IMR-90 (cell line): ENCODE data around the gene FGF19. TPM values are rescaled to one million over a fixed set of nuclear protein-coding genes. Genes with fewer than 3 reads are reported as not detected.

Experiments
- ATAC-seq: fragments of 200-7000 bp; cut with Tn5 transposase; 2 replicates; pipeline ENCODE4 v1.9.1; 2020; ENCODE audit warnings: low read depth, mild to moderate bottlenecking, moderate library complexity
- BruUV-seq: library from RNA; stranded (reverse); fragments of 400-500 nt; replicated peaks from 2 replicates; lab custom pipeline; 2021; lab: Mats Ljungman, UMichigan
- CTCF ChIA-PET: fragments of 300-600 bp; formaldehyde crosslinking; extraction: SDS; loops from one replicate; lab custom pipeline; 2021; ENCODE audit warnings: antibody characterized with exemption; lab: Yijun Ruan, JAX
- POLR2A ChIA-PET: fragments of 300-600 bp; sonication (Branson Sonifier 250); formaldehyde crosslinking; loops from one replicate; lab custom pipeline; 2022; ENCODE audit warnings: antibody characterized with exemption; ENCODE audit not compliant: unreplicated experiment; lab: Charles Lee
- DNase-seq: peaks from one replicate; pipeline ENCODE4 v3.0.0; 2013
- H2AFZ ChIP-seq: replicated peaks from 2 replicates; pipeline ENCODE3; 2013; ENCODE audit warnings: low read length, mild to moderate bottlenecking; ENCODE audit not compliant: poor library complexity
- H2AK5ac ChIP-seq: 2 replicates; pipeline ENCODE4 v1.6.1; 2013; ENCODE audit warnings: low read depth, low read length, inconsistent platforms
- H2AK9ac ChIP-seq: replicated peaks from 2 replicates; pipeline ENCODE3; 2013; ENCODE audit warnings: mild to moderate bottlenecking, low read depth, low read length, moderate library complexity; ENCODE audit not compliant: poor library complexity
- H2BK120ac ChIP-seq: 2 replicates; pipeline ENCODE4 v1.6.1; 2013; ENCODE audit warnings: low read depth, low read length, inconsistent platforms
- H2BK15ac ChIP-seq: 3 replicates; pipeline ENCODE4 v1.6.1; 2013; ENCODE audit warnings: low read depth, low read length, inconsistent platforms
- H2BK20ac ChIP-seq: 2 replicates; pipeline ENCODE4 v1.6.1; 2013; ENCODE audit warnings: low read depth, mild to moderate bottlenecking, inconsistent platforms, low read length, moderate library complexity
- H2BK5ac ChIP-seq: 2 replicates; pipeline ENCODE4 v1.6.1; 2013; ENCODE audit warnings: mild to moderate bottlenecking, low read depth, low read length, inconsistent platforms; ENCODE audit not compliant: poor library complexity, severe bottlenecking
- H3K14ac ChIP-seq: replicated peaks from 2 replicates; pipeline ENCODE4 v1.6.1; 2013; ENCODE audit warnings: low read depth, low read length, inconsistent platforms
- H3K18ac ChIP-seq: 2 replicates; pipeline ENCODE4 v1.6.1; 2013; ENCODE audit warnings: low read depth, low read length, control low read depth
- H3K23ac ChIP-seq: 2 replicates; pipeline ENCODE4 v1.6.1; 2013; ENCODE audit warnings: low read depth, low read length, inconsistent platforms
- H3K27ac ChIP-seq: 2 replicates; pipeline ENCODE4 v1.5.1; 2013; ENCODE audit warnings: mild to moderate bottlenecking, control low read depth, low read length; ENCODE audit not compliant: insufficient read depth
- H3K27me3 ChIP-seq: 2 replicates; pipeline ENCODE4 v1.6.1; 2013; ENCODE audit warnings: low read length; ENCODE audit not compliant: control insufficient read depth, insufficient read depth
- H3K36me3 ChIP-seq: 2 replicates; pipeline ENCODE4 v1.6.1; 2013; ENCODE audit warnings: low read length, mixed read lengths; ENCODE audit not compliant: control insufficient read depth, insufficient read depth
- H3K4ac ChIP-seq: 2 replicates; pipeline ENCODE4 v1.6.1; 2013; ENCODE audit warnings: low read depth, low read length, inconsistent platforms
- H3K4me1 ChIP-seq: 2 replicates; pipeline ENCODE4 v1.6.1; 2013; ENCODE audit warnings: low read length, mixed read lengths; ENCODE audit not compliant: control insufficient read depth, insufficient read depth
- H3K4me2 ChIP-seq: 2 replicates; pipeline ENCODE4 v1.6.1; 2013; ENCODE audit warnings: low read depth, mild to moderate bottlenecking, control low read depth, low read length, moderate library complexity
- H3K4me3 ChIP-seq: 2 replicates; pipeline ENCODE4 v1.5.1; 2013; ENCODE audit warnings: low read depth, mild to moderate bottlenecking, control low read depth, low read length, moderate library complexity; ENCODE audit not compliant: insufficient read depth
- H3K56ac ChIP-seq: 2 replicates; pipeline ENCODE4 v1.6.1; 2013; ENCODE audit warnings: low read length, inconsistent platforms; ENCODE audit not compliant: insufficient read depth; ENCODE audit errors: extremely low read depth
- H3K79me1 ChIP-seq, 2 experiments: 2 replicates each; pipeline ENCODE4 v1.6.1; 2013; ENCODE audit warnings: low read length in 2 of 2, inconsistent platforms in 1 of 2, low read depth in 1 of 2
- H3K9ac ChIP-seq: 2 replicates; pipeline ENCODE4 v1.6.1; 2013; ENCODE audit warnings: low read depth, low read length, control low read depth
- H3K9me1 ChIP-seq: 2 replicates; pipeline ENCODE4 v1.6.1; 2013; ENCODE audit warnings: low read length, inconsistent platforms; ENCODE audit not compliant: insufficient read depth
- H3K9me3 ChIP-seq: 2 replicates; pipeline ENCODE4 v1.6.1; 2013; ENCODE audit warnings: low read length; ENCODE audit not compliant: control insufficient read depth, insufficient read depth
- H4K20me1 ChIP-seq: 2 replicates; pipeline ENCODE4 v1.6.1; 2013; ENCODE audit warnings: low read length, inconsistent platforms; ENCODE audit not compliant: insufficient read depth
- H4K5ac ChIP-seq: 2 replicates; pipeline ENCODE4 v1.6.1; 2013; ENCODE audit warnings: mild to moderate bottlenecking, low read depth, low read length, control low read depth
- H4K8ac ChIP-seq, 2 experiments: 2 replicates each; pipeline ENCODE4 v1.6.1; 2013; ENCODE audit warnings: low read depth in 2 of 2, low read length in 2 of 2, control low read depth in 1 of 2, inconsistent platforms in 1 of 2
- H4K91ac ChIP-seq: 2 replicates; pipeline ENCODE4 v1.6.1; 2013; ENCODE audit warnings: low read depth, low read length, inconsistent platforms; ENCODE audit not compliant: insufficient read depth
- NFE2L2 ChIP-seq: fragments of 150-350 bp; IDR thresholded peaks from 2 replicates; pipeline ENCODE4 v1.6.1; 2016; ENCODE audit warnings: low read depth, mild to moderate bottlenecking, low read length
- RAD21 ChIP-seq: IDR thresholded peaks from 2 replicates; pipeline ENCODE4 v1.6.1; 2012; ENCODE audit warnings: low read length, improper control_type of control experiment
- RFX5 ChIP-seq: IDR thresholded peaks from 2 replicates; pipeline ENCODE4 v1.8.0; 2012; ENCODE audit warnings: low read depth, mild to moderate bottlenecking, low read length, moderate library complexity
- SMC3 ChIP-seq: fragments of 150-350 bp; IDR thresholded peaks from 2 replicates; pipeline ENCODE4 v1.6.1; 2016; ENCODE audit warnings: low read depth, mild to moderate bottlenecking, antibody characterized with exemption, low read length, moderate library complexity
- WGBS, 2 experiments: methylation state at CpG; one replicate each; pipeline versions ENCODE4 v1.1.5 to v1.1.7; 2013; ENCODE audit warnings: missing lambda C conversion rate in 2 of 2; ENCODE audit not compliant: insufficient read length in 1 of 2; ENCODE audit errors: extremely low coverage in 2 of 2; 5-methylcytosine and 5-hydroxymethylcytosine counted together
- dilution Hi-C: fragments of 300-500 bp; cut with HindIII; formaldehyde crosslinking; loops from one replicate; pipeline ENCODE4 v1.14.3; 2018; ENCODE audit warnings: low sequenced_read_pairs; ENCODE audit not compliant: unreplicated experiment
- in situ Hi-C: fragments of 300-500 bp; cut with MboI; formaldehyde crosslinking; loops from 3 replicates; pipeline ENCODE4 v1.14.3; 2019; ENCODE audit warnings: low sequenced_read_pairs, inconsistent platforms, mixed read lengths
- intact Hi-C: fragments of 100-400 bp; cut with micrococcal nuclease; formaldehyde crosslinking; loops from 2 replicates; pipeline ENCODE4 v1.10.0; 2022
- polyA plus RNA-seq, 3 experiments: library from polyadenylated mRNA; depleted of rRNA; stranded (reverse); fragments of >200 nt; gene quantifications; 2 replicates each; pipeline ENCODE4 v1.2.3, GENCODE V29; 2012; ENCODE audit warnings: low replicate concordance in 1 of 3
- total RNA-seq: library from RNA; depleted of rRNA; stranded (reverse); fragments of >200 nt; gene quantifications from 2 replicates; pipeline ENCODE4 v1.2.3, GENCODE V29; 2012
- TF ChIP-seq, protein P1 (sequence below): conservative IDR thresholded peaks from 2 replicates; pipeline ENCODE4 v1.5.1; 2012; ENCODE audit warnings: mild to moderate bottlenecking, low read depth, low read length, improper control_type of control experiment

The FGF19 gene
- total and polyA plus RNA-seq, 2 of the 4 experiments (the other 2 are of a cell fraction), result not detected

DNA sequence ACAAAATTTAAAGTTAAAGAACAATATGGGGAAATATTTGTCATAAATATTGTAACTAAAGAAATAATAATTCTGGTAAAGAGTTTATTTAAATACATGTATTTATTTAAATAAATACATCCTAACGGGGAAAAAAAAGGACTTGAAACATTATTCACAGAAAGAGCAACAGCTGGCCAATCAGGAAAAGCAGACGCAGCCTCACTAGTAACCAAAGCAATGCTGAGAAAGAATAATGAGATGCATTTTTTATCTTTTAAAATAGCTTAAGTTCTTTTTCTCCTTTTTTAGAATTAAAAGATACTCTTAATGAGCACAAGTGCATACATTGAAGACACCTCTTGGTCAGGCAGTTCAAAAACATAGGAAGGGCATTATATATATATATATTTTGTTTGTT lies 26.1 kb downstream of the FGF19 start:
- Histone ChIP-seq H2AFZ (no peak overlapping the region), H3K4me3 (no peak overlapping the region), H3K9me3 (no peaks in the 10 kb centered on the region), H3K4me2 (no peak overlapping the region), H4K91ac (no peak overlapping the region), H2BK20ac (no peak overlapping the region), H3K36me3 (no peaks in the 10 kb centered on the region; the same call in 1 of the 2 replicates), H3K27ac (no peak overlapping the region), H3K4me1 (peaks cover 5% of the 10 kb centered on the region), H2BK15ac (no peak overlapping the region), H3K9ac (no peak overlapping the region), H3K18ac (no peak overlapping the region), H3K14ac (no peak overlapping the region), H4K8ac (no peak overlapping the region), H4K20me1 (peaks cover 15% of the 10 kb centered on the region; the same call in 1 of the 2 replicates), H3K4ac (no peak overlapping the region), H3K9me1 (no peaks in the 10 kb centered on the region; the same call in 1 of the 2 replicates), H3K23ac (no peak overlapping the region), H3K79me1 (peaks cover 5 to 21% of the 10 kb centered on the region in 2 experiments; a peak in 3 of 4 replicates), H2AK9ac (no peak overlapping the region), H2BK5ac (no peak overlapping the region), H3K56ac (no peak overlapping the region), H3K27me3 (no peaks in the 10 kb centered on the region), H4K5ac (no peak overlapping the region), H2BK120ac (no peak overlapping the region), H2AK5ac (no peak overlapping the region)
- dilution Hi-C loops (no loop called here), intact Hi-C loops (no loop called here), in situ Hi-C loops (no loop called here)
- ATAC-seq (no peak), DNase-seq (peak; percentile 25)
- TF ChIP-seq RFX5, result peak; percentile 93
- TF ChIP-seq, protein P1, sequence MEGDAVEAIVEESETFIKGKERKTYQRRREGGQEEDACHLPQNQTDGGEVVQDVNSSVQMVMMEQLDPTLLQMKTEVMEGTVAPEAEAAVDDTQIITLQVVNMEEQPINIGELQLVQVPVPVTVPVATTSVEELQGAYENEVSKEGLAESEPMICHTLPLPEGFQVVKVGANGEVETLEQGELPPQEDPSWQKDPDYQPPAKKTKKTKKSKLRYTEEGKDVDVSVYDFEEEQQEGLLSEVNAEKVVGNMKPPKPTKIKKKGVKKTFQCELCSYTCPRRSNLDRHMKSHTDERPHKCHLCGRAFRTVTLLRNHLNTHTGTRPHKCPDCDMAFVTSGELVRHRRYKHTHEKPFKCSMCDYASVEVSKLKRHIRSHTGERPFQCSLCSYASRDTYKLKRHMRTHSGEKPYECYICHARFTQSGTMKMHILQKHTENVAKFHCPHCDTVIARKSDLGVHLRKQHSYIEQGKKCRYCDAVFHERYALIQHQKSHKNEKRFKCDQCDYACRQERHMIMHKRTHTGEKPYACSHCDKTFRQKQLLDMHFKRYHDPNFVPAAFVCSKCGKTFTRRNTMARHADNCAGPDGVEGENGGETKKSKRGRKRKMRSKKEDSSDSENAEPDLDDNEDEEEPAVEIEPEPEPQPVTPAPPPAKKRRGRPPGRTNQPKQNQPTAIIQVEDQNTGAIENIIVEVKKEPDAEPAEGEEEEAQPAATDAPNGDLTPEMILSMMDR, result no peak
- TF ChIP-seq SMC3, result no peak
- no peak for TF ChIP-seq NFE2L2
- TF ChIP-seq RAD21, result no peak
- WGBS, 2 experiments, result no CpG with 5 or more reads among the region's 2 CpGs
- BruUV-seq, result no TSS peak
- POLR2A ChIA-PET, result no interaction called here
- CTCF ChIA-PET, result no interaction called here
